Transverse colon (tissue), 4 donors: ENCODE data around the gene PHF23.

Source experiments
- CTCF ChIP-seq, 5 experiments: fragments of 200-600 bp in 3 of 5; fragments of 450-650 bp in 2 of 5; sonication (generic) in 3 of 5; IDR thresholded peaks; 1 replicate in 2 of 5; 2 replicates in 3 of 5; pipeline ENCODE4 v1.5.1; 2016 to 2017; ENCODE audit warnings: antibody characterized with exemption in 5 of 5, inconsistent platforms in 3 of 5, mild to moderate bottlenecking in 2 of 5, moderate library complexity in 1 of 5
- POLR2AphosphoS5 ChIP-seq, 3 donors: sonication (generic); formaldehyde crosslinking; IDR thresholded peaks; one replicate each; pipeline ENCODE4 v1.6.1; 2016; ENCODE audit warnings: antibody characterized with exemption in 3 of 3

- TF ChIP-seq POLR2AphosphoS5 (IDR thresholded peaks at IDR 0.05) (no peak), CTCF (IDR thresholded peaks at IDR 0.05) (no peak)
Observed at GRCh38 chr17:7240375-7240774, 1.1 kb upstream of the PHF23 start.
